Liver (tissue), 9 donors: ENCODE measurements around the gene ARID3A. TPM values are rescaled to one million over a fixed set of nuclear protein-coding genes. Genes with fewer than 3 reads are reported as not detected.

ENCODE experiments used
- DNase-seq: peaks from one replicate; pipeline ENCODE4 v3.0.0-alpha.2; 2017; ENCODE audit warnings: low spot score
- H3K27ac ChIP-seq, 2 donors: one replicate each; pipeline ENCODE4 v1.7.0; 2013; ENCODE audit warnings: inconsistent platforms in 2 of 2, low read length in 2 of 2, control low read depth in 1 of 2, low read depth in 1 of 2, mild to moderate bottlenecking in 1 of 2
- H3K27me3 ChIP-seq, 4 donors: one replicate each; pipeline versions ENCODE4 v1.6.1 to v1.7.0; 2013; ENCODE audit warnings: low read length in 3 of 4, inconsistent platforms in 1 of 4, mild to moderate bottlenecking in 1 of 4, moderate library complexity in 1 of 4; ENCODE audit not compliant: control insufficient read depth in 4 of 4, insufficient read depth in 4 of 4
- H3K36me3 ChIP-seq, 4 donors: one replicate each; pipeline versions ENCODE4 v1.6.1 to v1.7.0; 2013; ENCODE audit warnings: low read length in 3 of 4, mild to moderate bottlenecking in 3 of 4, low read depth in 1 of 4, moderate library complexity in 1 of 4; ENCODE audit not compliant: control insufficient read depth in 4 of 4, insufficient read depth in 3 of 4
- H3K4me1 ChIP-seq, 4 donors: one replicate each; pipeline versions ENCODE4 v1.6.1 to v1.7.0; 2013; ENCODE audit warnings: low read length in 3 of 4, mild to moderate bottlenecking in 3 of 4, moderate library complexity in 1 of 4; ENCODE audit not compliant: control insufficient read depth in 4 of 4, insufficient read depth in 4 of 4
- H3K4me3 ChIP-seq, 3 donors: one replicate each; pipeline versions ENCODE4 v1.6.1 to v1.7.0; 2013; ENCODE audit warnings: low read length in 3 of 3, control low read depth in 1 of 3, low read depth in 1 of 3, mild to moderate bottlenecking in 1 of 3
- H3K9ac ChIP-seq, 2 donors: one replicate each; pipeline ENCODE4 v1.7.0; 2013; ENCODE audit warnings: low read length in 2 of 2, mild to moderate bottlenecking in 2 of 2, moderate library complexity in 2 of 2, control low read depth in 1 of 2, low read depth in 1 of 2
- H3K9me3 ChIP-seq, 4 donors: one replicate each; pipeline versions ENCODE4 v1.6.1 to v1.7.0; 2013; ENCODE audit warnings: low read length in 3 of 4; ENCODE audit not compliant: control insufficient read depth in 4 of 4
- ATF3 ChIP-seq: IDR thresholded peaks from 2 replicates; pipeline ENCODE4 v1.6.1; 2016; ENCODE audit warnings: antibody characterized with exemption
- FOXA1 ChIP-seq: IDR thresholded peaks from 2 replicates; pipeline ENCODE4 v1.6.1; 2016; ENCODE audit warnings: antibody characterized with exemption
- GABPA ChIP-seq, 2 donors: IDR thresholded peaks in 1 of 2; conservative IDR thresholded peaks in 1 of 2; 2 replicates each; pipeline ENCODE4 v1.6.1; 2016; ENCODE audit warnings: antibody characterized with exemption in 2 of 2, mild to moderate bottlenecking in 1 of 2, moderate library complexity in 1 of 2
- HNF4A ChIP-seq, 2 donors: conservative IDR thresholded peaks; 2 replicates each; pipeline ENCODE4 v1.6.1; 2016; ENCODE audit warnings: antibody characterized with exemption in 2 of 2, mild to moderate bottlenecking in 2 of 2
- HNF4G ChIP-seq: IDR thresholded peaks from 2 replicates; pipeline ENCODE4 v1.6.1; 2016; ENCODE audit warnings: antibody characterized with exemption
- JUND ChIP-seq, 2 donors: IDR thresholded peaks; 2 replicates each; pipeline ENCODE4 v1.6.1; 2016; ENCODE audit warnings: antibody characterized with exemption in 2 of 2
- MAX ChIP-seq: IDR thresholded peaks from 2 replicates; pipeline ENCODE4 v1.6.1; 2016; ENCODE audit warnings: antibody characterized with exemption
- NR2F2 ChIP-seq: IDR thresholded peaks from 2 replicates; pipeline ENCODE4 v1.6.1; 2016; ENCODE audit warnings: antibody characterized with exemption
- RAD21 ChIP-seq, 2 donors: IDR thresholded peaks; 2 replicates each; pipeline ENCODE4 v1.6.1; 2016; ENCODE audit warnings: antibody characterized with exemption in 2 of 2, mild to moderate bottlenecking in 2 of 2
- REST ChIP-seq: IDR thresholded peaks from 2 replicates; pipeline ENCODE4 v1.6.1; 2016; ENCODE audit warnings: antibody characterized with exemption, mild to moderate bottlenecking
- RXRA ChIP-seq, 2 donors: IDR thresholded peaks; 2 replicates each; pipeline ENCODE4 v1.6.1; 2017 to 2018; ENCODE audit warnings: antibody characterized with exemption in 2 of 2, mild to moderate bottlenecking in 1 of 2
- SP1 ChIP-seq: IDR thresholded peaks from 2 replicates; pipeline ENCODE4 v1.6.1; 2018; ENCODE audit warnings: antibody characterized with exemption, mild to moderate bottlenecking
- TAF1 ChIP-seq: conservative IDR thresholded peaks from 2 replicates; pipeline ENCODE4 v1.6.1; 2016; ENCODE audit warnings: antibody characterized with exemption, mild to moderate bottlenecking
- YY1 ChIP-seq: IDR thresholded peaks from 2 replicates; pipeline ENCODE4 v1.6.1; 2016; ENCODE audit warnings: antibody characterized with exemption, mild to moderate bottlenecking
- ZBTB33 ChIP-seq: IDR thresholded peaks from 2 replicates; pipeline ENCODE4 v1.6.1; 2016; ENCODE audit warnings: antibody characterized with exemption
- WGBS: extraction: QIAGEN DNeasy Blood & Tissue Kit; methylation state at CpG from one replicate; pipeline ENCODE4 v1.1.7; 2013; 5-methylcytosine and 5-hydroxymethylcytosine counted together
- polyA plus RNA-seq, 2 donors: library from polyadenylated mRNA; stranded (reverse) in 1 of 2; unstranded in 1 of 2; fragments of 200-250 nt in 1 of 2; fragments of >200 nt in 1 of 2; fragmentation: Nextera tagmentation in 1 of 2; extraction: Ambion mirVana in 1 of 2; gene quantifications; one replicate each; pipeline versions ENCODE4 v1.2.1 to v1.2.3, GENCODE V29; 2013 to 2015
- total RNA-seq, 2 donors: library from RNA; depleted of rRNA; stranded (reverse); fragments of >200 nt; gene quantifications; one replicate each; pipeline ENCODE4 v1.2.3, GENCODE V29; 2014
- donor health status: healthy.
- donor health status: healthy.
- donor health status: healthy.
- donor health status: healthy.
- donor health status: healthy.

Gene ARID3A
- total and polyA plus RNA-seq, 4 donors, result 0.74 to 42.4 (median 3.1) TPM

GRCh38 chr19:988510-988909, 62.7 kb downstream of the ARID3A start:
- H3K36me3 ChIP-seq, result peaks cover 0 to 11% (median 6%) of the 10 kb centered on the region in 4 donors
- TF ChIP-seq HNF4G (no peak), HNF4A (conservative IDR thresholded peaks at IDR 0.05) (no peak), JUND (IDR thresholded peaks at IDR 0.05) (no peak), GABPA (IDR thresholded peaks at IDR 0.05 in 1 of 2, conservative IDR thresholded peaks at IDR 0.05 in 1 of 2) (no peak), YY1 (no peak), MAX (no peak), REST (no peak), TAF1 (no peak), SP1 (no peak)
- WGBS, result 92% methylated on average over 15 of the region's 15 CpGs

GRCh38 chr19:989381-990081, 63.7 kb downstream of the ARID3A start:
- 93% methylated on average over 25 of the region's 25 CpGs for WGBS

More at GRCh38 chr19:988510-988909, 62.7 kb downstream of the ARID3A start:
- Histone ChIP-seq H3K27ac (no peak overlapping the region), H3K4me1 (peaks cover 7 to 29% (median 25%) of the 10 kb centered on the region in 4 donors), H3K9me3 (no peaks in the 10 kb centered on the region), H3K9ac (no peak overlapping the region), H3K27me3 (no peaks in the 10 kb centered on the region), H3K4me3 (no peak overlapping the region)
- no peak for DNase-seq

More at GRCh38 chr19:989381-990081, 63.7 kb downstream of the ARID3A start:
- no peak overlapping the region for H3K4me3 ChIP-seq
- H3K27ac ChIP-seq, result no peak overlapping the region
- no peaks in the 10 kb centered on the region for H3K9me3 ChIP-seq
- no peak overlapping the region for H3K9ac ChIP-seq
- TF ChIP-seq GABPA (IDR thresholded peaks at IDR 0.05 in 1 of 2, conservative IDR thresholded peaks at IDR 0.05 in 1 of 2) (no peak), MAX (no peak), RAD21 (IDR thresholded peaks at IDR 0.05) (no peak), JUND (IDR thresholded peaks at IDR 0.05) (no peak), ATF3 (no peak), HNF4G (no peak), REST (no peak), RXRA (IDR thresholded peaks at IDR 0.05) (no peak), HNF4A (conservative IDR thresholded peaks at IDR 0.05) (no peak), ZBTB33 (no peak), FOXA1 (no peak), NR2F2 (no peak)
- H3K36me3 ChIP-seq, result peaks cover 0 to 11% (median 6%) of the 10 kb centered on the region in 4 donors
- H3K27me3 ChIP-seq, result no peaks in the 10 kb centered on the region
- H3K4me1 ChIP-seq, result peaks cover 12 to 33% (median 26%) of the 10 kb centered on the region in 4 donors
- DNase-seq, result no peak
